Calu3 (cell line): ENCODE results near the gene GMPR2. TPM values are rescaled to one million over a fixed set of nuclear protein-coding genes. Genes with fewer than 3 reads are reported as not detected.

Experiments
- BruUV-seq: library from RNA; stranded (reverse); fragments of 400-500 nt; replicated peaks from 2 replicates; lab custom pipeline; 2021; lab: Mats Ljungman, UMichigan
- CTCF ChIA-PET: fragments of 300-600 bp; sonication (Branson Sonifier 250); formaldehyde crosslinking; loops from one replicate; lab custom pipeline; 2022; ENCODE audit warnings: antibody characterized with exemption; lab: Charles Lee
- DNase-seq: peaks from one replicate; pipeline ENCODE4 v3.0.0; 2022
- H3K27ac Mint-ChIP-seq: one replicate; pipeline ENCODE4 v1.8.0; 2022; ENCODE audit warnings: mixed read lengths; ENCODE audit not compliant: unreplicated experiment
- H3K27me3 Mint-ChIP-seq: one replicate; pipeline ENCODE4 v1.8.0; 2022; ENCODE audit warnings: mixed read lengths; ENCODE audit not compliant: unreplicated experiment
- H3K36me3 Mint-ChIP-seq: one replicate; pipeline ENCODE4 v1.8.0; 2022; ENCODE audit warnings: mild to moderate bottlenecking, moderate library complexity, mixed read lengths; ENCODE audit not compliant: insufficient read depth, unreplicated experiment
- H3K4me1 Mint-ChIP-seq: one replicate; pipeline ENCODE4 v1.8.0; 2022; ENCODE audit warnings: mild to moderate bottlenecking, low read depth, mixed read lengths; ENCODE audit not compliant: unreplicated experiment
- H3K4me3 Mint-ChIP-seq: one replicate; pipeline ENCODE4 v1.8.0; 2022; ENCODE audit warnings: mild to moderate bottlenecking, low read depth, moderate library complexity, mixed read lengths; ENCODE audit not compliant: unreplicated experiment
- H3K9me3 Mint-ChIP-seq: one replicate; pipeline ENCODE4 v1.8.0; 2022; ENCODE audit warnings: low read depth, mixed read lengths; ENCODE audit not compliant: unreplicated experiment
- intact Hi-C: fragments of 100-400 bp; cut with micrococcal nuclease; formaldehyde crosslinking; loops from one replicate; pipeline ENCODE4 v1.10.0; 2022; ENCODE audit not compliant: unreplicated experiment
- total RNA-seq: library from RNA; stranded (reverse); gene quantifications from 2 replicates; pipeline ENCODE4 v1.2.3, GENCODE V29; 2022
- TF ChIP-seq, protein P1 (sequence below): fragments of 200-600 bp; IDR thresholded peaks from one replicate; pipeline ENCODE4 v1.8.0; 2022; ENCODE audit warnings: antibody characterized with exemption; ENCODE audit not compliant: unreplicated experiment

Gene GMPR2
- total RNA-seq, 1 experiment from 2014 or later = 63.4 TPM

GRCh38 chr14:24280797-24281460, 48.2 kb downstream of the GMPR2 start:
- DNase-seq = no peak
- peaks cover 18% of the 10 kb centered on the region for H3K4me1 Mint-ChIP-seq
- intact Hi-C loops = no loop called here
- no peaks in the 10 kb centered on the region for H3K36me3 Mint-ChIP-seq
- CTCF ChIA-PET = interaction anchor here (1.3 kb wide), 1 partner anchor 10 kb away, joined by 4 read pairs; the partner anchor contains the start of gene RABGGTA
- H3K27ac Mint-ChIP-seq = no peak overlapping the region
- no TSS peak for BruUV-seq
- TF ChIP-seq, protein P1, sequence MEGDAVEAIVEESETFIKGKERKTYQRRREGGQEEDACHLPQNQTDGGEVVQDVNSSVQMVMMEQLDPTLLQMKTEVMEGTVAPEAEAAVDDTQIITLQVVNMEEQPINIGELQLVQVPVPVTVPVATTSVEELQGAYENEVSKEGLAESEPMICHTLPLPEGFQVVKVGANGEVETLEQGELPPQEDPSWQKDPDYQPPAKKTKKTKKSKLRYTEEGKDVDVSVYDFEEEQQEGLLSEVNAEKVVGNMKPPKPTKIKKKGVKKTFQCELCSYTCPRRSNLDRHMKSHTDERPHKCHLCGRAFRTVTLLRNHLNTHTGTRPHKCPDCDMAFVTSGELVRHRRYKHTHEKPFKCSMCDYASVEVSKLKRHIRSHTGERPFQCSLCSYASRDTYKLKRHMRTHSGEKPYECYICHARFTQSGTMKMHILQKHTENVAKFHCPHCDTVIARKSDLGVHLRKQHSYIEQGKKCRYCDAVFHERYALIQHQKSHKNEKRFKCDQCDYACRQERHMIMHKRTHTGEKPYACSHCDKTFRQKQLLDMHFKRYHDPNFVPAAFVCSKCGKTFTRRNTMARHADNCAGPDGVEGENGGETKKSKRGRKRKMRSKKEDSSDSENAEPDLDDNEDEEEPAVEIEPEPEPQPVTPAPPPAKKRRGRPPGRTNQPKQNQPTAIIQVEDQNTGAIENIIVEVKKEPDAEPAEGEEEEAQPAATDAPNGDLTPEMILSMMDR = no peak
- no peaks in the 10 kb centered on the region for H3K9me3 Mint-ChIP-seq
- H3K27me3 Mint-ChIP-seq = no peaks in the 10 kb centered on the region
- no peak overlapping the region for H3K4me3 Mint-ChIP-seq

- no TSS peak for BruUV-seq
- Mint-ChIP-seq H3K4me1 (peaks cover 18% of the 10 kb centered on the region), H3K9me3 (no peaks in the 10 kb centered on the region), H3K27ac (no peak overlapping the region), H3K27me3 (no peaks in the 10 kb centered on the region), H3K4me3 (no peak overlapping the region), H3K36me3 (no peaks in the 10 kb centered on the region)
- TF ChIP-seq, protein P1 = no peak
- CTCF ChIA-PET = interaction anchor here (1.3 to 1.5 kb wide), 2 partner anchors 10 to 39 kb away, joined by 4 read pairs; partner anchors contain the start of genes RABGGTA and TINF2
- DNase-seq = no peak
- intact Hi-C loops = no loop called here
These were observed 48.9 kb downstream of the GMPR2 start for GRCh38 chr14:24281636-24282035.

- Mint-ChIP-seq H3K4me3 (no peak overlapping the region), H3K4me1 (peaks cover 18% of the 10 kb centered on the region), H3K27ac (no peak overlapping the region), H3K36me3 (no peaks in the 10 kb centered on the region), H3K27me3 (no peaks in the 10 kb centered on the region), H3K9me3 (no peaks in the 10 kb centered on the region)
- no peak for DNase-seq
- TF ChIP-seq, protein P1 = no peak
- CTCF ChIA-PET = interaction anchor here (1.5 kb wide), 1 partner anchor 40 kb away, joined by 4 read pairs; the partner anchor contains the start of gene TINF2
- no TSS peak for BruUV-seq
- intact Hi-C loops = no loop called here
These were observed 50.0 kb downstream of the GMPR2 start for GRCh38 chr14:24282736-24283135.

DNA sequence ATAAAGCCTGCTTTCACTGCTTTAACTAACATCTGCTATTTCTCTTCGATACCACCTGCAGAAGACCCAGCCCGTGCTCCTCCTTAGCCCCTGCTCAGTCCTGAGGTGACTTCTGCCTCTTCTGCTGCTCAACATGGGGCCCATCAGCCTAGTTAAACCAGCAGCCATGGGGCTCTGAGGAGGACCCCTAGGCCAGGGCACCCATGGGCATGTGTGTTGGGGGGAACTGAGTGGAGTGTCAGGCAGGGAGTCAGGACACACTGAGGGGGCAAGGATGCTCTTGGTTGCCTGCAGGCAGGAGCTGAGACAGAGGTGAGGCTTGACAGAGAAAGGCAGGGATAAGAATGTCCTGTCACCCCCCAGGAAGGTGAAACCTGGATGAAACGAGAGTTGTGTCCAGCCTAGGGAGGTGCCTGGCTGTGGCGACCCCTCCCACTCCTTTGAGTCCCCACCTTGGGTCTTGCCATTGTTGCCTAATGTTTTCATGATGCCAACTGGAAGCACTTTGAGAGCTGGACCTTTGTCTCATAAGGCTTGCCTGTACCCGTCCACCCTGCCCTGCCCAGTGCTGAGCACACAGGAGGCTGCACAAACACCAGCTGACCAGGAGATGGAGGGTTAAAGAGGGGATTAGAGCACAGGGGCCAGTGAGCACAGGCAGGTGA, 51.2 kb downstream of the GMPR2 start:
- H3K27ac Mint-ChIP-seq = no peak overlapping the region
- no peak overlapping the region for H3K4me3 Mint-ChIP-seq
- intact Hi-C loops = no loop called here
- no peaks in the 10 kb centered on the region for H3K36me3 Mint-ChIP-seq
- DNase-seq = no peak
- BruUV-seq = no TSS peak
- TF ChIP-seq, protein P1 = no peak
- CTCF ChIA-PET = no interaction called here
- H3K9me3 Mint-ChIP-seq = no peaks in the 10 kb centered on the region
- H3K4me1 Mint-ChIP-seq = peaks cover 8% of the 10 kb centered on the region
- no peaks in the 10 kb centered on the region for H3K27me3 Mint-ChIP-seq
